H1 (cell line): ENCODE data around the gene KIAA0319L. TPM values are rescaled to one million over a fixed set of nuclear protein-coding genes. Genes with fewer than 3 reads are reported as not detected.

Experiments
- CTCF ChIA-PET: fragments of 300-600 bp; sonication (Branson Sonifier 250); formaldehyde crosslinking; loops from one replicate; lab custom pipeline; 2021; ENCODE audit not compliant: partially characterized antibody; lab: Charles Lee
- POLR2A ChIA-PET: fragments of 300-600 bp; sonication (Branson Sonifier 250); formaldehyde crosslinking; loops from one replicate; lab custom pipeline; 2021; ENCODE audit warnings: inconsistent platforms; ENCODE audit not compliant: partially characterized antibody; lab: Charles Lee
- DNase-seq, 2 experiments: peaks; one replicate each; pipeline versions ENCODE4 v3.0.0 to v3.0.0-alpha.2; 2010 to 2022; ENCODE audit warnings: low spot score in 2 of 2, low read depth in 1 of 2, mixed read lengths in 1 of 2
- FAIRE-seq: peaks from 2 replicates; lab custom pipeline; 2011; peaks lifted over from hg19 to GRCh38; lab: Jason Lieb, UNC
- H2AFZ ChIP-seq: 2 replicates; pipeline ENCODE4 v1.8.1; 2012; ENCODE audit warnings: low read length, inconsistent platforms
- H2AK5ac ChIP-seq: 2 replicates; pipeline ENCODE4 v1.6.1; 2013; ENCODE audit warnings: low read depth, low read length
- H2BK120ac ChIP-seq: replicated peaks from 2 replicates; pipeline ENCODE3; 2013; ENCODE audit warnings: low read depth, low read length, inconsistent platforms
- H2BK12ac ChIP-seq: 2 replicates; pipeline ENCODE4 v1.6.1; 2013; ENCODE audit warnings: low read depth, low read length
- H2BK15ac ChIP-seq: 2 replicates; pipeline ENCODE4 v1.6.1; 2013; ENCODE audit warnings: low read length
- H2BK20ac ChIP-seq: 2 replicates; pipeline ENCODE4 v1.6.1; 2013; ENCODE audit warnings: low read length
- H2BK5ac ChIP-seq: 2 replicates; pipeline ENCODE4 v1.6.1; 2013; ENCODE audit warnings: low read depth, low read length
- H3K14ac ChIP-seq: 2 replicates; pipeline ENCODE4 v1.6.1; 2013; ENCODE audit warnings: inconsistent platforms; ENCODE audit not compliant: insufficient read length
- H3K18ac ChIP-seq: 2 replicates; pipeline ENCODE4 v1.6.1; 2013; ENCODE audit warnings: low read length; ENCODE audit errors: extremely low read depth
- H3K23ac ChIP-seq: 2 replicates; pipeline ENCODE4 v1.6.1; 2013; ENCODE audit warnings: inconsistent platforms; ENCODE audit not compliant: insufficient read length
- H3K23me2 ChIP-seq: 2 replicates; pipeline ENCODE4 v1.6.1; 2013; ENCODE audit warnings: low read depth, low read length
- H3K27ac ChIP-seq: 2 replicates; pipeline ENCODE4 v1.6.1; 2011; ENCODE audit warnings: low read depth, low read length, inconsistent platforms
- H3K27me3 ChIP-seq, 4 experiments: replicated peaks in 1 of 4; 1 replicate in 1 of 4; 2 replicates in 3 of 4; pipeline versions ENCODE4 v1.6.1 to v1.8.1; 2011 to 2013; ENCODE audit warnings: low read length in 3 of 4, mild to moderate bottlenecking in 3 of 4, inconsistent platforms in 2 of 4, mixed read lengths in 2 of 4, moderate library complexity in 1 of 4; ENCODE audit not compliant: control insufficient read depth in 3 of 4, insufficient read depth in 3 of 4; ENCODE audit errors: extremely low read depth in 1 of 4
- H3K36me3 ChIP-seq, 4 experiments: 2 replicates each; pipeline versions ENCODE4 v1.6.1 to v1.8.1; 2011 to 2013; ENCODE audit warnings: mild to moderate bottlenecking in 4 of 4, low read length in 3 of 4, moderate library complexity in 2 of 4, control low read depth in 1 of 4, inconsistent platforms in 1 of 4; ENCODE audit not compliant: insufficient read depth in 4 of 4, control insufficient read depth in 2 of 4
- H3K4ac ChIP-seq: replicated peaks from 2 replicates; pipeline ENCODE3; 2013; ENCODE audit warnings: low read length, low read depth, mixed read lengths, inconsistent platforms; ENCODE audit not compliant: insufficient read length
- H3K4me1 ChIP-seq, 4 experiments: replicated peaks in 1 of 4; 1 replicate in 1 of 4; 2 replicates in 3 of 4; pipeline versions ENCODE4 v1.6.1 to v1.8.1; 2011 to 2013; ENCODE audit warnings: low read length in 3 of 4, inconsistent platforms in 2 of 4, mixed read lengths in 1 of 4; ENCODE audit not compliant: insufficient read depth in 4 of 4, control insufficient read depth in 3 of 4
- H3K4me2 ChIP-seq, 2 experiments: 2 replicates each; pipeline versions ENCODE4 v1.6.1 to v1.8.1; 2011 to 2013; ENCODE audit warnings: low read depth in 2 of 2, low read length in 2 of 2, control low read depth in 1 of 2, inconsistent platforms in 1 of 2, mild to moderate bottlenecking in 1 of 2; ENCODE audit not compliant: insufficient read depth in 1 of 2
- H3K4me3 ChIP-seq, 4 experiments: fragments of 200-600, 300-600 bp in 1 of 4; sonication (generic), shearing (Covaris generic), sonication (Bioruptor Twin) in 1 of 4; 2 replicates each; pipeline versions ENCODE4 v1.5.1 to v1.8.1; 2011 to 2016; ENCODE audit warnings: low read length in 4 of 4, low read depth in 3 of 4, control low read depth in 2 of 4, inconsistent platforms in 2 of 4, mild to moderate bottlenecking in 2 of 4, mixed read lengths in 1 of 4, moderate library complexity in 1 of 4; ENCODE audit not compliant: insufficient read depth in 2 of 4; ENCODE audit errors: extremely low read depth in 1 of 4
- H3K56ac ChIP-seq: replicated peaks from 2 replicates; pipeline ENCODE3; 2013; ENCODE audit warnings: low read depth, mild to moderate bottlenecking, mixed read lengths, low read length, inconsistent platforms; ENCODE audit not compliant: insufficient read length
- H3K79me1 ChIP-seq: 2 replicates; pipeline ENCODE4 v1.6.1; 2013; ENCODE audit warnings: low read depth, low read length, control low read depth
- H3K79me2 ChIP-seq, 2 experiments: 2 replicates each; pipeline versions ENCODE4 v1.6.1 to v1.8.1; 2012 to 2013; ENCODE audit warnings: low read length in 2 of 2, mild to moderate bottlenecking in 2 of 2, inconsistent platforms in 1 of 2; ENCODE audit not compliant: insufficient read depth in 2 of 2, control insufficient read depth in 1 of 2
- H3K9ac ChIP-seq, 4 experiments: replicated peaks in 1 of 4; 1 replicate in 1 of 4; 2 replicates in 3 of 4; pipeline versions ENCODE4 v1.6.1 to v1.8.1; 2011 to 2013; ENCODE audit warnings: low read depth in 3 of 4, low read length in 3 of 4, control low read depth in 2 of 4, mild to moderate bottlenecking in 2 of 4, moderate library complexity in 2 of 4, inconsistent platforms in 1 of 4; ENCODE audit errors: extremely low read depth in 1 of 4
- H3K9me3 ChIP-seq, 2 experiments: 2 replicates each; pipeline versions ENCODE4 v1.6.1 to v1.8.1; 2012 to 2013; ENCODE audit warnings: mild to moderate bottlenecking in 2 of 2, moderate library complexity in 2 of 2, control low read depth in 1 of 2, inconsistent platforms in 1 of 2, low read depth in 1 of 2, low read length in 1 of 2, mixed read lengths in 1 of 2; ENCODE audit not compliant: insufficient read depth in 2 of 2
- H4K20me1 ChIP-seq, 2 experiments: replicated peaks in 1 of 2; 2 replicates each; pipeline versions ENCODE3 to v1.8.1; 2011 to 2013; ENCODE audit warnings: inconsistent platforms in 2 of 2, low read length in 2 of 2, mild to moderate bottlenecking in 1 of 2; ENCODE audit not compliant: insufficient read depth in 2 of 2, control insufficient read depth in 1 of 2
- H4K5ac ChIP-seq: 2 replicates; pipeline ENCODE4 v1.6.1; 2013; ENCODE audit warnings: low read length, low read depth, mixed read lengths, inconsistent platforms; ENCODE audit not compliant: insufficient read length
- H4K8ac ChIP-seq: 2 replicates; pipeline ENCODE4 v1.8.0; 2013; ENCODE audit warnings: mild to moderate bottlenecking, moderate library complexity, low read length, inconsistent platforms; ENCODE audit not compliant: insufficient read depth; ENCODE audit errors: extremely low read depth
- H4K91ac ChIP-seq: replicated peaks from 2 replicates; pipeline ENCODE3; 2013; ENCODE audit warnings: low read length, mixed read lengths, inconsistent platforms; ENCODE audit not compliant: insufficient read length
- CEBPB ChIP-seq: IDR thresholded peaks from 2 replicates; pipeline ENCODE4 v1.6.1; 2012; ENCODE audit warnings: low read depth, low read length
- JUND ChIP-seq: IDR thresholded peaks from 2 replicates; pipeline ENCODE4 v1.6.1; 2011; ENCODE audit warnings: mild to moderate bottlenecking, improper control_type of control experiment, low read length
- POU5F1 ChIP-seq: IDR thresholded peaks from 2 replicates; pipeline ENCODE4 v1.6.1; 2011; ENCODE audit warnings: low read depth, mild to moderate bottlenecking, low read length, moderate library complexity
- SIRT6 ChIP-seq: IDR thresholded peaks from one replicate; pipeline ENCODE4 v1.7.1; 2012; ENCODE audit warnings: low read length, inconsistent platforms
- TAF7 ChIP-seq: optimal IDR thresholded peaks from 2 replicates; pipeline ENCODE3; 2011; ENCODE audit warnings: low read depth, mild to moderate bottlenecking, inconsistent platforms, low read length, moderate library complexity, borderline replicate concordance
- WGBS, 2 experiments: shearing (Covaris generic) in 1 of 2; methylation state at CpG; one replicate each; pipeline versions ENCODE4 v1.1.6 to v1.1.7; 2013 to 2015; ENCODE audit warnings: low lambda C conversion rate in 2 of 2, mixed read lengths in 2 of 2, inconsistent platforms in 1 of 2, low coverage in 1 of 2, missing lambda C conversion rate in 1 of 2; ENCODE audit not compliant: insufficient replicate concordance in 2 of 2, insufficient coverage in 1 of 2, insufficient read length in 1 of 2; ENCODE audit errors: extremely low coverage in 1 of 2, missing lambda C conversion rate in 1 of 2; 5-methylcytosine and 5-hydroxymethylcytosine counted together
- polyA plus RNA-seq, 7 experiments: library from polyadenylated mRNA; depleted of rRNA in 3 of 7; stranded (reverse) in 5 of 7; unstranded in 2 of 7; fragments of >200 nt in 5 of 7; fragments of 200-250 nt in 2 of 7; gene quantifications; 1 replicate in 5 of 7; 2 replicates in 1 of 7; 4 replicates in 1 of 7; pipeline versions ENCODE4 v1.2.1 to v1.2.3, GENCODE V29; 2011 to 2013; ENCODE audit warnings: missing spikeins in 2 of 7, mixed read lengths in 2 of 7
- total RNA-seq: library from RNA; stranded (reverse); fragmentation: NEBNext Ultra II Directional; extraction: Animal tissue kit (Norgen Biotek cat#: 25700); gene quantifications from 2 replicates; pipeline ENCODE4 v1.2.1, GENCODE V29; 2021

The KIAA0319L gene
- total and polyA plus RNA-seq, 2 of the 8 experiments (the other 6 are each of a cell fraction or from before 2014, with no cell fraction given): 40.1 to 55.7 TPM

GRCh38 chr1:35555601-35556477 lies 1.4 kb downstream of the KIAA0319L start:
- peaks cover 0 to 37% (median 9%) of the 10 kb centered on the region in 4 experiments; a peak in 4 of 8 replicates for H3K36me3 ChIP-seq
- peak overlapping the region in 1 of 4 experiments; percentile 2; a peak in 2 of 7 replicates for H3K9ac ChIP-seq
- no peak overlapping the region for H2AFZ ChIP-seq
- H2BK5ac ChIP-seq: peak overlapping the region; percentile 93
- H2BK15ac ChIP-seq: no peak overlapping the region
- peak overlapping the region; percentile 11 for H3K56ac ChIP-seq
- peak overlapping the region; percentile 49 for H2BK120ac ChIP-seq
- peaks cover 0 to 5% of the 10 kb centered on the region in 2 experiments for H4K20me1 ChIP-seq
- H3K4me1 ChIP-seq: peaks cover 7 to 20% (median 16%) of the 10 kb centered on the region in 4 experiments; a peak in 6 of 7 replicates
- H3K18ac ChIP-seq: peak overlapping the region; percentile 33
- no peaks in the 10 kb centered on the region for H3K9me3 ChIP-seq
- no peak for DNase-seq
- peak overlapping the region; percentile 68 for H4K5ac ChIP-seq
- peak overlapping the region; percentile 96 for H3K27ac ChIP-seq
- no peaks in the 10 kb centered on the region; the same call in 1 of the 2 replicates for H3K79me1 ChIP-seq
- H2BK20ac ChIP-seq: no peak overlapping the region
- peak overlapping the region; percentile 82 for H2BK12ac ChIP-seq
- H3K4ac ChIP-seq: no peak overlapping the region
- no peak overlapping the region for H3K14ac ChIP-seq
- ChIA-PET POLR2A (interaction anchor here (0.6 to 2.8 kb wide), 10 partner anchors 9 to 369 kb away, joined by 3 to 22 read pairs (median 3); partner anchors contain the start of gene TFAP2E), CTCF (interaction anchor here (0.6 to 7.6 kb wide), 6 partner anchors 9 to 257 kb away, joined by 3 to 72 read pairs (median 4); partner anchors contain the start of gene TFAP2E)
- no peak for FAIRE-seq
- no peak overlapping the region for H3K23ac ChIP-seq
- H4K8ac ChIP-seq: no peak overlapping the region
- H3K23me2 ChIP-seq: peaks cover 5% of the 10 kb centered on the region; the same call in 1 of the 2 replicates
- peak overlapping the region; percentile 72 to 91 (median 80); a peak in 7 of 8 replicates for H3K4me3 ChIP-seq
- H3K4me2 ChIP-seq: peak overlapping the region; percentile 85 to 92
- H3K79me2 ChIP-seq: peaks cover 4 to 56% of the 10 kb centered on the region in 2 experiments; a peak in 3 of 4 replicates
- peak overlapping the region; percentile 54 for H4K91ac ChIP-seq
- H3K27me3 ChIP-seq: no peaks in the 10 kb centered on the region
- peak overlapping the region; percentile 91 for H2AK5ac ChIP-seq
- 74% methylated on average over 10 of the region's 10 CpGs; no CpG with 5 or more reads in 1 of the 2 experiments for WGBS, 2 experiments
- no peak for TF ChIP-seq SIRT6
- TF ChIP-seq JUND: no peak
- no peak for TF ChIP-seq TAF7
- no peak for TF ChIP-seq POU5F1
- no peak for TF ChIP-seq CEBPB
